Astrocyte (in vitro differentiated cells and primary cell): ENCODE measurements around the gene DYNLT3. TPM values are rescaled to one million over a fixed set of nuclear protein-coding genes. Genes with fewer than 3 reads are reported as not detected.
A peak's percentile ranks its signal among the peaks of the same experiment; 100 is the strongest.

Source experiments
- DNase-seq: peaks from one replicate; pipeline ENCODE4 v3.0.0-alpha.2; 2010; ENCODE audit warnings: low read depth
- FAIRE-seq: peaks from 2 replicates; lab custom pipeline; 2011; peaks lifted over from hg19 to GRCh38; lab: Jason Lieb, UNC
- H2AFZ ChIP-seq: 2 replicates; pipeline ENCODE4 v1.6.0; 2012; ENCODE audit warnings: low read depth, low read length, inconsistent platforms
- H3K27ac ChIP-seq: 2 replicates; pipeline ENCODE4 v1.5.1; 2011; ENCODE audit warnings: low read depth, low read length, inconsistent platforms
- H3K27me3 ChIP-seq: 2 replicates; pipeline ENCODE4 v1.6.0; 2011; ENCODE audit warnings: low read length, inconsistent platforms; ENCODE audit not compliant: insufficient read depth
- H3K36me3 ChIP-seq: 2 replicates; pipeline ENCODE4 v1.5.1; 2011; ENCODE audit warnings: low read length, inconsistent platforms; ENCODE audit not compliant: insufficient read depth
- H3K4me1 ChIP-seq: 2 replicates; pipeline ENCODE4 v1.5.1; 2011; ENCODE audit warnings: low read length, inconsistent platforms; ENCODE audit not compliant: insufficient read depth
- H3K4me2 ChIP-seq: 2 replicates; pipeline ENCODE4 v1.6.0; 2012; ENCODE audit warnings: low read length, inconsistent platforms
- H3K4me3 ChIP-seq: 2 replicates; pipeline ENCODE4 v1.5.1; 2011; ENCODE audit warnings: low read depth, mild to moderate bottlenecking, low read length, inconsistent platforms; ENCODE audit not compliant: insufficient read depth
- H3K79me2 ChIP-seq: 2 replicates; pipeline ENCODE4 v1.6.0; 2012; ENCODE audit warnings: mild to moderate bottlenecking, low read length, inconsistent platforms; ENCODE audit not compliant: insufficient read depth
- H3K9ac ChIP-seq: 2 replicates; pipeline ENCODE4 v1.6.0; 2012; ENCODE audit warnings: mild to moderate bottlenecking, low read length, inconsistent platforms
- H3K9me3 ChIP-seq: 2 replicates; pipeline ENCODE4 v1.5.1; 2012; ENCODE audit warnings: low read depth, mild to moderate bottlenecking, low read length, inconsistent platforms; ENCODE audit not compliant: insufficient read depth
- H4K20me1 ChIP-seq: 2 replicates; pipeline ENCODE4 v1.6.0; 2012; ENCODE audit warnings: low read length, inconsistent platforms; ENCODE audit not compliant: insufficient read depth
- H3K27ac Mint-ChIP-seq: one replicate; pipeline ENCODE4 v1.8.0; 2021; ENCODE audit warnings: mild to moderate bottlenecking, mixed read lengths; ENCODE audit not compliant: unreplicated experiment
- H3K27me3 Mint-ChIP-seq: one replicate; pipeline ENCODE4 v1.8.0; 2021; ENCODE audit warnings: low read depth, mixed read lengths; ENCODE audit not compliant: unreplicated experiment
- H3K36me3 Mint-ChIP-seq: one replicate; pipeline ENCODE4 v1.8.0; 2021; ENCODE audit warnings: low read depth, mixed read lengths; ENCODE audit not compliant: unreplicated experiment
- H3K4me1 Mint-ChIP-seq: one replicate; pipeline ENCODE4 v1.8.0; 2021; ENCODE audit warnings: low read depth, mixed read lengths; ENCODE audit not compliant: unreplicated experiment
- H3K4me3 Mint-ChIP-seq: one replicate; pipeline ENCODE4 v1.8.0; 2021; ENCODE audit warnings: mild to moderate bottlenecking, moderate library complexity, mixed read lengths; ENCODE audit not compliant: unreplicated experiment
- H3K9me3 Mint-ChIP-seq: one replicate; pipeline ENCODE4 v1.8.0; 2021; ENCODE audit warnings: mild to moderate bottlenecking, mixed read lengths; ENCODE audit not compliant: unreplicated experiment
- EZH2 ChIP-seq: IDR thresholded peaks from 2 replicates; pipeline ENCODE4 v1.6.1; 2012; ENCODE audit warnings: mild to moderate bottlenecking, low read length, inconsistent platforms; ENCODE audit not compliant: insufficient read depth
- total RNA-seq: library from RNA; stranded (reverse); gene quantifications from 2 replicates; pipeline ENCODE4 v1.2.1, GENCODE V29; 2021
- TF ChIP-seq, protein P1 (sequence below): IDR thresholded peaks from 2 replicates; pipeline ENCODE4 v1.5.1; 2011; ENCODE audit warnings: low read depth, mild to moderate bottlenecking, inconsistent platforms, low read length, moderate library complexity; ENCODE audit not compliant: insufficient read depth

The DYNLT3 gene
- total RNA-seq, 1 donor from 2014 or later, result 36.5 TPM

DNA sequence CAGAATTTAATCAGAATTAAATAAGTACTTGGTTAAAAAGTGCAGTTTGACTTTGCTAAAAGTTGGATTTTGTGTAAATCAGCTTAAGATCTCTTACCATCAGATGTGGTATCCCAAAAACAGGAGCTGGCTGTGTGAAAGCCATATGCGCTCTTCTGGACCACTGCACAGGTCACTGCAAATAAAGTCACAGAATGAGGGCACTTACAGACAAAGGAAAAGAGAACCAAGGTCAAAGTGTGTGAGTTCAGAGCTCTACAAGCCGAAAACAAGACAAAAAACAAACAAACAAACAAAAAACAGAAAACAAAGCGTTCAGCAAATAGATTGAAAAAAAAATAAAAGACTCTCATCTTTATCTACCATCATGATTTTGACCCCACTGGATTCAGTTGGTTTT lies 6.4 kb downstream of the DYNLT3 start:
- TF ChIP-seq, protein P1, sequence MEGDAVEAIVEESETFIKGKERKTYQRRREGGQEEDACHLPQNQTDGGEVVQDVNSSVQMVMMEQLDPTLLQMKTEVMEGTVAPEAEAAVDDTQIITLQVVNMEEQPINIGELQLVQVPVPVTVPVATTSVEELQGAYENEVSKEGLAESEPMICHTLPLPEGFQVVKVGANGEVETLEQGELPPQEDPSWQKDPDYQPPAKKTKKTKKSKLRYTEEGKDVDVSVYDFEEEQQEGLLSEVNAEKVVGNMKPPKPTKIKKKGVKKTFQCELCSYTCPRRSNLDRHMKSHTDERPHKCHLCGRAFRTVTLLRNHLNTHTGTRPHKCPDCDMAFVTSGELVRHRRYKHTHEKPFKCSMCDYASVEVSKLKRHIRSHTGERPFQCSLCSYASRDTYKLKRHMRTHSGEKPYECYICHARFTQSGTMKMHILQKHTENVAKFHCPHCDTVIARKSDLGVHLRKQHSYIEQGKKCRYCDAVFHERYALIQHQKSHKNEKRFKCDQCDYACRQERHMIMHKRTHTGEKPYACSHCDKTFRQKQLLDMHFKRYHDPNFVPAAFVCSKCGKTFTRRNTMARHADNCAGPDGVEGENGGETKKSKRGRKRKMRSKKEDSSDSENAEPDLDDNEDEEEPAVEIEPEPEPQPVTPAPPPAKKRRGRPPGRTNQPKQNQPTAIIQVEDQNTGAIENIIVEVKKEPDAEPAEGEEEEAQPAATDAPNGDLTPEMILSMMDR, result no peak
- FAIRE-seq, result peak; percentile 78

GRCh38 chrX:37834937-37835336 lies 12.4 kb downstream of the DYNLT3 start:
- H4K20me1 ChIP-seq, result no peaks in the 10 kb centered on the region
- no peak overlapping the region for H2AFZ ChIP-seq
- H3K9ac ChIP-seq, result no peak overlapping the region
- no peak overlapping the region for H3K4me2 ChIP-seq
- no peaks in the 10 kb centered on the region for H3K79me2 ChIP-seq
- H3K9me3 Mint-ChIP-seq, result no peaks in the 10 kb centered on the region
- no peaks in the 10 kb centered on the region for H3K4me1 Mint-ChIP-seq
- H3K27ac Mint-ChIP-seq, result no peak overlapping the region
- H3K27me3 Mint-ChIP-seq, result no peaks in the 10 kb centered on the region
- H3K27me3 ChIP-seq, result no peaks in the 10 kb centered on the region
- DNase-seq (no peak), FAIRE-seq (peak; percentile 37)
- no peaks in the 10 kb centered on the region for H3K36me3 Mint-ChIP-seq
- H3K27ac ChIP-seq, result no peak overlapping the region
- H3K36me3 ChIP-seq, result no peaks in the 10 kb centered on the region
- no peak overlapping the region for H3K4me3 Mint-ChIP-seq
- no peaks in the 10 kb centered on the region for H3K4me1 ChIP-seq
- H3K4me3 ChIP-seq, result no peak overlapping the region
- TF ChIP-seq EZH2, result no peak
- TF ChIP-seq, protein P1, result no peak
- no peaks in the 10 kb centered on the region for H3K9me3 ChIP-seq

More for the DNA sequence above, 6.4 kb downstream of the DYNLT3 start:
- DNase-seq, result no peak
- peaks cover 5% of the 10 kb centered on the region for H3K79me2 ChIP-seq
- H3K4me3 ChIP-seq, result no peak overlapping the region
- no peak overlapping the region for H3K27ac Mint-ChIP-seq
- no peaks in the 10 kb centered on the region for H3K27me3 Mint-ChIP-seq
- H3K9me3 ChIP-seq, result no peaks in the 10 kb centered on the region
- H3K36me3 ChIP-seq, result peaks cover 8% of the 10 kb centered on the region
- H3K4me2 ChIP-seq, result no peak overlapping the region
- no peak overlapping the region for H2AFZ ChIP-seq
- no peaks in the 10 kb centered on the region for H3K9me3 Mint-ChIP-seq
- no peak overlapping the region for H3K9ac ChIP-seq
- H3K4me1 ChIP-seq, result no peaks in the 10 kb centered on the region
- no peak overlapping the region for H3K27ac ChIP-seq
- H3K4me1 Mint-ChIP-seq, result peaks cover 6% of the 10 kb centered on the region
- no peaks in the 10 kb centered on the region for H3K27me3 ChIP-seq
- no peaks in the 10 kb centered on the region for H3K36me3 Mint-ChIP-seq
- H3K4me3 Mint-ChIP-seq, result no peak overlapping the region
- no peaks in the 10 kb centered on the region for H4K20me1 ChIP-seq

DNA sequence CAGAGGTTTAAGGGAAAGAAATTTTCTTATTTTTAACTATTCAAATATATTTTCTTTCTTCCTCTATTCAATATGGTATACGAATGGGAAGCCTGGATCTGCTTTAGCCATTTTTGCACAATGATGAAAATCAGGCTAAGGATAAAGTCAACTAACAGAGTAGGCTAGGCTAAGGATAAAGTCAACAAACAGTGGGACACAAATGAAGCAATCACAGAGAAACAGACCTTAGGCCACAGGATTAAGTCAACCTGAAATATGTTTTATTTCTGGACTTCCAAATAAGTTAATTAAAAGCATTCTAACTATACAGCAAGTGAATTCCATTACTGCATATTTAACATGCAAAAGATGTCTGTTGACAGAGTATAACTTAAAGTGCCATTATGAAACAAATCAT lies 17.0 kb downstream of the DYNLT3 start:
- H3K4me3 Mint-ChIP-seq, result no peak overlapping the region
- no peaks in the 10 kb centered on the region for H3K27me3 ChIP-seq
- no peak overlapping the region for H3K4me2 ChIP-seq
- no peaks in the 10 kb centered on the region for H3K9me3 ChIP-seq
- no peaks in the 10 kb centered on the region for H3K36me3 Mint-ChIP-seq
- no peaks in the 10 kb centered on the region for H3K79me2 ChIP-seq
- no peak for DNase-seq
- no peak overlapping the region for H3K4me3 ChIP-seq
- H3K27ac Mint-ChIP-seq, result no peak overlapping the region
- H3K27ac ChIP-seq, result no peak overlapping the region
- H3K36me3 ChIP-seq, result no peaks in the 10 kb centered on the region
- TF ChIP-seq, protein P1, result no peak
- TF ChIP-seq EZH2, result no peak
- peak; percentile 5 for FAIRE-seq
- H2AFZ ChIP-seq, result no peak overlapping the region
- no peaks in the 10 kb centered on the region for H3K27me3 Mint-ChIP-seq
- no peaks in the 10 kb centered on the region for H3K9me3 Mint-ChIP-seq
- no peak overlapping the region for H3K9ac ChIP-seq
- no peaks in the 10 kb centered on the region for H3K4me1 Mint-ChIP-seq
- H4K20me1 ChIP-seq, result no peaks in the 10 kb centered on the region
- no peaks in the 10 kb centered on the region for H3K4me1 ChIP-seq
